IPS-15b (cell line): ENCODE data around the gene TBX15.

Experiments used
- H3K27me3 ChIP-seq: one replicate; pipeline ENCODE4 v1.6.1; 2013; ENCODE audit warnings: low read length; ENCODE audit not compliant: control insufficient read depth, insufficient read depth
- H3K36me3 ChIP-seq: one replicate; pipeline ENCODE4 v1.6.1; 2013; ENCODE audit warnings: low read length; ENCODE audit not compliant: control insufficient read depth, insufficient read depth
- H3K4me1 ChIP-seq: one replicate; pipeline ENCODE4 v1.6.1; 2013; ENCODE audit warnings: mild to moderate bottlenecking, low read length; ENCODE audit not compliant: control insufficient read depth, insufficient read depth
- H3K4me3 ChIP-seq: one replicate; pipeline ENCODE4 v1.5.1; 2013; ENCODE audit warnings: low read depth, low read length
- H3K9ac ChIP-seq: one replicate; pipeline ENCODE4 v1.6.1; 2013; ENCODE audit warnings: low read depth, mild to moderate bottlenecking, low read length
- H3K9me3 ChIP-seq: one replicate; pipeline ENCODE4 v1.6.1; 2013; ENCODE audit warnings: mild to moderate bottlenecking, low read length; ENCODE audit not compliant: control insufficient read depth, insufficient read depth

The TBX15 gene

GRCh38 chr1:119007670-119008482 lies 19.7 kb upstream of the TBX15 start:
- Histone ChIP-seq H3K36me3 (no peaks in the 10 kb centered on the region), H3K9ac (no peak overlapping the region), H3K27me3 (peaks cover 94% of the 10 kb centered on the region), H3K9me3 (no peaks in the 10 kb centered on the region), H3K4me3 (peak overlapping the region; percentile 53), H3K4me1 (peaks cover 2% of the 10 kb centered on the region)

GRCh38 chr1:119007339-119007669 lies 19.2 kb upstream of the TBX15 start:
- peaks cover 3% of the 10 kb centered on the region for H3K4me1 ChIP-seq
- H3K27me3 ChIP-seq = peaks cover 99% of the 10 kb centered on the region
- no peaks in the 10 kb centered on the region for H3K9me3 ChIP-seq
- H3K4me3 ChIP-seq = peak overlapping the region; percentile 53
- H3K9ac ChIP-seq = no peak overlapping the region
- H3K36me3 ChIP-seq = no peaks in the 10 kb centered on the region

GRCh38 chr1:119006406-119007279 lies 18.5 kb upstream of the TBX15 start:
- Histone ChIP-seq H3K27me3 (peaks cover 99% of the 10 kb centered on the region), H3K4me1 (peaks cover 3% of the 10 kb centered on the region), H3K4me3 (peak overlapping the region; percentile 53), H3K9me3 (no peaks in the 10 kb centered on the region), H3K36me3 (no peaks in the 10 kb centered on the region), H3K9ac (no peak overlapping the region)

GRCh38 chr1:119005724-119006405 lies 17.7 kb upstream of the TBX15 start:
- H3K4me1 ChIP-seq = peaks cover 3% of the 10 kb centered on the region
- peaks cover 99% of the 10 kb centered on the region for H3K27me3 ChIP-seq
- H3K9me3 ChIP-seq = no peaks in the 10 kb centered on the region
- peak overlapping the region; percentile 20 for H3K4me3 ChIP-seq
- no peaks in the 10 kb centered on the region for H3K36me3 ChIP-seq
- H3K9ac ChIP-seq = no peak overlapping the region

- H3K27me3 ChIP-seq = peaks cover 99% of the 10 kb centered on the region
Observed at GRCh38 chr1:119004781-119005180, 16.6 kb upstream of the TBX15 start.

GRCh38 chr1:119004129-119004527 lies 16.0 kb upstream of the TBX15 start:
- Histone ChIP-seq H3K36me3 (no peaks in the 10 kb centered on the region), H3K9me3 (no peaks in the 10 kb centered on the region), H3K4me1 (peaks cover 3% of the 10 kb centered on the region), H3K9ac (no peak overlapping the region), H3K27me3 (peaks cover 99% of the 10 kb centered on the region), H3K4me3 (no peak overlapping the region)

More at GRCh38 chr1:119004781-119005180, 16.6 kb upstream of the TBX15 start:
- H3K4me1 ChIP-seq = peaks cover 3% of the 10 kb centered on the region
- no peak overlapping the region for H3K4me3 ChIP-seq
- no peaks in the 10 kb centered on the region for H3K36me3 ChIP-seq
- H3K9ac ChIP-seq = no peak overlapping the region
- H3K9me3 ChIP-seq = no peaks in the 10 kb centered on the region

GRCh38 chr1:119003413-119004128 lies 15.4 kb upstream of the TBX15 start:
- Histone ChIP-seq H3K4me3 (no peak overlapping the region), H3K9me3 (no peaks in the 10 kb centered on the region), H3K9ac (no peak overlapping the region), H3K4me1 (peaks cover 3% of the 10 kb centered on the region), H3K27me3 (peaks cover 99% of the 10 kb centered on the region), H3K36me3 (no peaks in the 10 kb centered on the region)

- Histone ChIP-seq H3K36me3 (no peaks in the 10 kb centered on the region), H3K9me3 (no peaks in the 10 kb centered on the region), H3K27me3 (peaks cover 99% of the 10 kb centered on the region), H3K4me3 (peak overlapping the region; percentile 36), H3K4me1 (peaks cover 3% of the 10 kb centered on the region), H3K9ac (no peak overlapping the region)
Observed at GRCh38 chr1:119002028-119002686, 14.0 kb upstream of the TBX15 start.

- Histone ChIP-seq H3K4me3 (peak overlapping the region; percentile 36), H3K4me1 (peaks cover 3% of the 10 kb centered on the region), H3K9ac (no peak overlapping the region), H3K36me3 (no peaks in the 10 kb centered on the region), H3K9me3 (no peaks in the 10 kb centered on the region), H3K27me3 (peaks cover 99% of the 10 kb centered on the region)
Observed at GRCh38 chr1:119001181-119002027, 13.3 kb upstream of the TBX15 start.

GRCh38 chr1:119000371-119001180 lies 12.4 kb upstream of the TBX15 start:
- no peak overlapping the region for H3K9ac ChIP-seq
- H3K4me1 ChIP-seq = peaks cover 3% of the 10 kb centered on the region
- H3K4me3 ChIP-seq = peak overlapping the region; percentile 36
- no peaks in the 10 kb centered on the region for H3K36me3 ChIP-seq
- H3K9me3 ChIP-seq = no peaks in the 10 kb centered on the region
- peaks cover 99% of the 10 kb centered on the region for H3K27me3 ChIP-seq
